ENCODE measurements around the gene KIF5B.
"Not testable (repeated sequence)": the region's sequence is repeated elsewhere in the genome, so short reads cannot be mapped to it uniquely, and the experiment has no call there.

The KIF5B gene

GRCh38 chr10:32005050-32005449 lies 51.2 kb downstream of the KIF5B start:
- Histone ChIP-seq H3K4me1 (ENCODE audit: control insufficient read depth in 1 of 2, insufficient read depth in 2 of 2, low read length in 2 of 2) (no peaks in the 10 kb centered on the region), H3K9me3 (ENCODE audit: control insufficient read depth in 1 of 2, low read length in 2 of 2) (no peaks in the 10 kb centered on the region), H3K4me3 (ENCODE audit: low read depth in 1 of 2, low read length in 2 of 2) (no peak overlapping the region), H3K27ac (ENCODE audit: low read length) (no peak overlapping the region), H3K27me3 (ENCODE audit: low read depth, low read length) (no peaks in the 10 kb centered on the region), H3K36me3 (ENCODE audit: control insufficient read depth in 1 of 2, insufficient read depth in 2 of 2, low read length in 2 of 2) (peaks cover 15 to 20% of the 10 kb centered on the region in 2 donors)

GRCh38 chr10:32004161-32004591 lies 52.0 kb downstream of the KIF5B start:
- Histone ChIP-seq H3K4me1 (ENCODE audit: control insufficient read depth in 1 of 2, insufficient read depth in 2 of 2, low read length in 2 of 2) (peaks cover 0 to 7% of the 10 kb centered on the region in 2 donors), H3K4me3 (ENCODE audit: low read depth in 1 of 2, low read length in 2 of 2) (no peak overlapping the region), H3K27me3 (ENCODE audit: low read depth, low read length) (no peaks in the 10 kb centered on the region), H3K27ac (ENCODE audit: low read length) (no peak overlapping the region), H3K9me3 (ENCODE audit: control insufficient read depth in 1 of 2, low read length in 2 of 2) (no peaks in the 10 kb centered on the region), H3K36me3 (ENCODE audit: control insufficient read depth in 1 of 2, insufficient read depth in 2 of 2, low read length in 2 of 2) (peaks cover 9 to 18% of the 10 kb centered on the region in 2 donors)

- no peak overlapping the region for H3K27ac ChIP-seq (ENCODE audit: low read length)
- peaks cover 0 to 8% of the 10 kb centered on the region in 2 donors for H3K4me1 ChIP-seq (ENCODE audit: control insufficient read depth in 1 of 2, insufficient read depth in 2 of 2, low read length in 2 of 2)
- H3K9me3 ChIP-seq (ENCODE audit: control insufficient read depth in 1 of 2, low read length in 2 of 2), result no peaks in the 10 kb centered on the region
- peaks cover 5 to 6% of the 10 kb centered on the region in 2 donors for H3K36me3 ChIP-seq (ENCODE audit: control insufficient read depth in 1 of 2, insufficient read depth in 2 of 2, low read length in 2 of 2)
- H3K27me3 ChIP-seq (ENCODE audit: low read depth, low read length), result no peaks in the 10 kb centered on the region
- no peak overlapping the region for H3K4me3 ChIP-seq (ENCODE audit: low read depth in 1 of 2, low read length in 2 of 2)
Measured at GRCh38 chr10:32002531-32002930, 53.7 kb downstream of the KIF5B start.

- Histone ChIP-seq H3K36me3 (ENCODE audit: control insufficient read depth in 1 of 2, insufficient read depth in 2 of 2, low read length in 2 of 2) (peaks cover 0 to 5% of the 10 kb centered on the region in 2 donors), H3K9me3 (ENCODE audit: control insufficient read depth in 1 of 2, low read length in 2 of 2) (no peaks in the 10 kb centered on the region), H3K27me3 (ENCODE audit: low read depth, low read length) (no peaks in the 10 kb centered on the region), H3K27ac (ENCODE audit: low read length) (no peak overlapping the region), H3K4me1 (ENCODE audit: control insufficient read depth in 1 of 2, insufficient read depth in 2 of 2, low read length in 2 of 2) (peaks cover 0 to 8% of the 10 kb centered on the region in 2 donors), H3K4me3 (ENCODE audit: low read depth in 1 of 2, low read length in 2 of 2) (no peak overlapping the region)
Measured at GRCh38 chr10:32000937-32001336, 55.3 kb downstream of the KIF5B start.

GRCh38 chr10:31999836-32000235 lies 56.4 kb downstream of the KIF5B start:
- Histone ChIP-seq H3K27ac (ENCODE audit: low read length) (no peak overlapping the region), H3K27me3 (ENCODE audit: low read depth, low read length) (no peaks in the 10 kb centered on the region), H3K36me3 (ENCODE audit: control insufficient read depth in 1 of 2, insufficient read depth in 2 of 2, low read length in 2 of 2) (no peaks in the 10 kb centered on the region), H3K9me3 (ENCODE audit: control insufficient read depth in 1 of 2, low read length in 2 of 2) (no peaks in the 10 kb centered on the region), H3K4me3 (ENCODE audit: low read depth in 1 of 2, low read length in 2 of 2) (no peak overlapping the region), H3K4me1 (ENCODE audit: control insufficient read depth in 1 of 2, insufficient read depth in 2 of 2, low read length in 2 of 2) (peaks cover 0 to 8% of the 10 kb centered on the region in 2 donors)

- no peaks in the 10 kb centered on the region for H3K27me3 ChIP-seq (ENCODE audit: low read depth, low read length)
- H3K4me3 ChIP-seq (ENCODE audit: low read depth in 1 of 2, low read length in 2 of 2), result no peak overlapping the region
- no peaks in the 10 kb centered on the region for H3K9me3 ChIP-seq (ENCODE audit: control insufficient read depth in 1 of 2, low read length in 2 of 2)
- peaks cover 0 to 8% of the 10 kb centered on the region in 2 donors for H3K4me1 ChIP-seq (ENCODE audit: control insufficient read depth in 1 of 2, insufficient read depth in 2 of 2, low read length in 2 of 2)
- no peaks in the 10 kb centered on the region for H3K36me3 ChIP-seq (ENCODE audit: control insufficient read depth in 1 of 2, insufficient read depth in 2 of 2, low read length in 2 of 2)
- no peak overlapping the region for H3K27ac ChIP-seq (ENCODE audit: low read length)
Measured at GRCh38 chr10:31999070-31999660, 57.1 kb downstream of the KIF5B start.

GRCh38 chr10:31994926-31995325 lies 61.3 kb downstream of the KIF5B start:
- peaks cover 0 to 8% of the 10 kb centered on the region in 2 donors for H3K4me1 ChIP-seq (ENCODE audit: control insufficient read depth in 1 of 2, insufficient read depth in 2 of 2, low read length in 2 of 2)
- no peak overlapping the region for H3K27ac ChIP-seq (ENCODE audit: low read length)
- no peaks in the 10 kb centered on the region for H3K27me3 ChIP-seq (ENCODE audit: low read depth, low read length)
- no peaks in the 10 kb centered on the region for H3K36me3 ChIP-seq (ENCODE audit: control insufficient read depth in 1 of 2, insufficient read depth in 2 of 2, low read length in 2 of 2)
- no peak overlapping the region for H3K4me3 ChIP-seq (ENCODE audit: low read depth in 1 of 2, low read length in 2 of 2)
- no peaks in the 10 kb centered on the region for H3K9me3 ChIP-seq (ENCODE audit: control insufficient read depth in 1 of 2, low read length in 2 of 2)

- H3K27me3 ChIP-seq (ENCODE audit: low read depth, low read length), result no peaks in the 10 kb centered on the region
- no peak overlapping the region for H3K27ac ChIP-seq (ENCODE audit: low read length)
- H3K4me3 ChIP-seq (ENCODE audit: low read depth in 1 of 2, low read length in 2 of 2), result no peak overlapping the region
- no peaks in the 10 kb centered on the region for H3K4me1 ChIP-seq (ENCODE audit: control insufficient read depth in 1 of 2, insufficient read depth in 2 of 2, low read length in 2 of 2)
- no peaks in the 10 kb centered on the region for H3K36me3 ChIP-seq (ENCODE audit: control insufficient read depth in 1 of 2, insufficient read depth in 2 of 2, low read length in 2 of 2)
- H3K9me3 ChIP-seq (ENCODE audit: control insufficient read depth in 1 of 2, low read length in 2 of 2), result no peaks in the 10 kb centered on the region
Measured at GRCh38 chr10:31990937-31991336, 65.3 kb downstream of the KIF5B start.

GRCh38 chr10:31987786-31988185 lies 68.4 kb downstream of the KIF5B start:
- H3K36me3 ChIP-seq (ENCODE audit: control insufficient read depth in 1 of 2, insufficient read depth in 2 of 2, low read length in 2 of 2); H3K27ac ChIP-seq (ENCODE audit: low read length); H3K4me3 ChIP-seq (ENCODE audit: low read depth in 1 of 2, low read length in 2 of 2); H3K4me1 ChIP-seq (ENCODE audit: control insufficient read depth in 1 of 2, insufficient read depth in 2 of 2, low read length in 2 of 2); H3K9me3 ChIP-seq (ENCODE audit: control insufficient read depth in 1 of 2, low read length in 2 of 2); H3K27me3 ChIP-seq (ENCODE audit: low read depth, low read length): not testable (repeated sequence)

GRCh38 chr10:31982111-31982510 lies 74.1 kb downstream of the KIF5B start:
- Histone ChIP-seq H3K27ac (ENCODE audit: low read length) (no peak overlapping the region), H3K27me3 (ENCODE audit: low read depth, low read length) (no peaks in the 10 kb centered on the region), H3K4me3 (ENCODE audit: low read depth in 1 of 2, low read length in 2 of 2) (no peak overlapping the region), H3K36me3 (ENCODE audit: control insufficient read depth in 1 of 2, insufficient read depth in 2 of 2, low read length in 2 of 2) (no peaks in the 10 kb centered on the region), H3K9me3 (ENCODE audit: control insufficient read depth in 1 of 2, low read length in 2 of 2) (no peaks in the 10 kb centered on the region), H3K4me1 (ENCODE audit: control insufficient read depth in 1 of 2, insufficient read depth in 2 of 2, low read length in 2 of 2) (no peaks in the 10 kb centered on the region)

- no peak overlapping the region for H3K27ac ChIP-seq (ENCODE audit: low read length)
- no peak overlapping the region for H3K4me3 ChIP-seq (ENCODE audit: low read depth in 1 of 2, low read length in 2 of 2)
- H3K9me3 ChIP-seq (ENCODE audit: control insufficient read depth in 1 of 2, low read length in 2 of 2), result no peaks in the 10 kb centered on the region
- no peaks in the 10 kb centered on the region for H3K27me3 ChIP-seq (ENCODE audit: low read depth, low read length)
- H3K4me1 ChIP-seq (ENCODE audit: control insufficient read depth in 1 of 2, insufficient read depth in 2 of 2, low read length in 2 of 2), result no peaks in the 10 kb centered on the region
- H3K36me3 ChIP-seq (ENCODE audit: control insufficient read depth in 1 of 2, insufficient read depth in 2 of 2, low read length in 2 of 2), result no peaks in the 10 kb centered on the region
Measured at GRCh38 chr10:31980471-31980870, 75.8 kb downstream of the KIF5B start.

- H3K9me3 ChIP-seq (ENCODE audit: control insufficient read depth in 1 of 2, low read length in 2 of 2); H3K36me3 ChIP-seq (ENCODE audit: control insufficient read depth in 1 of 2, insufficient read depth in 2 of 2, low read length in 2 of 2); H3K4me3 ChIP-seq (ENCODE audit: low read depth in 1 of 2, low read length in 2 of 2); H3K27me3 ChIP-seq (ENCODE audit: low read depth, low read length); H3K4me1 ChIP-seq (ENCODE audit: control insufficient read depth in 1 of 2, insufficient read depth in 2 of 2, low read length in 2 of 2); H3K27ac ChIP-seq (ENCODE audit: low read length): not testable (repeated sequence)
Measured at GRCh38 chr10:31979071-31979470, 77.2 kb downstream of the KIF5B start.

Measured in muscle layer of duodenum (tissue), 2 donors.